ENCODE measurements around the gene FBN2. TPM values are rescaled to one million over a fixed set of nuclear protein-coding genes. Genes with fewer than 3 reads are reported as not detected.

FBN2 gene
- total RNA-seq, 1 donor: 81.6 TPM

GRCh38 chr5:128397876-128398275 lies 140.2 kb downstream of the FBN2 start:
- no peak overlapping the region for H3K4me3 ChIP-seq (ENCODE audit: low read depth, low read length)
- no peak for DNase-seq (ENCODE audit: low read depth)
- no peak for TF ChIP-seq CTCF (IDR thresholded peaks at IDR 0.05; ENCODE audit: insufficient read depth, low read depth, low read length)

- DNase-seq (ENCODE audit: low read depth): no peak
- H3K4me3 ChIP-seq (ENCODE audit: low read depth, low read length): no peak overlapping the region
- TF ChIP-seq CTCF (IDR thresholded peaks at IDR 0.05; ENCODE audit: insufficient read depth, low read depth, low read length): no peak
These were observed 143.0 kb downstream of the FBN2 start for GRCh38 chr5:128395073-128395472.

GRCh38 chr5:128384068-128384467 lies 154.0 kb downstream of the FBN2 start:
- no peak overlapping the region for H3K4me3 ChIP-seq (ENCODE audit: low read depth, low read length)
- TF ChIP-seq CTCF (IDR thresholded peaks at IDR 0.05; ENCODE audit: insufficient read depth, low read depth, low read length): no peak
- DNase-seq (ENCODE audit: low read depth): no peak

- H3K4me3 ChIP-seq (ENCODE audit: low read depth, low read length): no peak overlapping the region
- TF ChIP-seq CTCF (IDR thresholded peaks at IDR 0.05; ENCODE audit: insufficient read depth, low read depth, low read length): no peak
- DNase-seq (ENCODE audit: low read depth): no peak
These were observed 157.7 kb downstream of the FBN2 start for GRCh38 chr5:128380337-128380736.

- no peak for DNase-seq (ENCODE audit: low read depth)
- no peak overlapping the region for H3K4me3 ChIP-seq (ENCODE audit: low read depth, low read length)
- TF ChIP-seq CTCF (IDR thresholded peaks at IDR 0.05; ENCODE audit: insufficient read depth, low read depth, low read length): no peak
These were observed 159.4 kb downstream of the FBN2 start for GRCh38 chr5:128378632-128379031.

- DNase-seq (ENCODE audit: low read depth): no peak
- TF ChIP-seq CTCF (IDR thresholded peaks at IDR 0.05; ENCODE audit: insufficient read depth, low read depth, low read length): no peak
- no peak overlapping the region for H3K4me3 ChIP-seq (ENCODE audit: low read depth, low read length)
These were observed 159.8 kb downstream of the FBN2 start for GRCh38 chr5:128378196-128378595.

GRCh38 chr5:128376577-128376976 lies 161.5 kb downstream of the FBN2 start:
- no peak for DNase-seq (ENCODE audit: low read depth)
- no peak for TF ChIP-seq CTCF (IDR thresholded peaks at IDR 0.05; ENCODE audit: insufficient read depth, low read depth, low read length)
- no peak overlapping the region for H3K4me3 ChIP-seq (ENCODE audit: low read depth, low read length)
